Stimulated activated CD8-positive, alpha-beta memory T cell treated with anti-CD3 and anti-CD28 coated beads, Interleukin-7, amount 100 ng/mL, for 48 hours (primary cell): ENCODE data around the gene EEF1AKMT2.
"Not testable (repeated sequence)": the region's sequence is repeated elsewhere in the genome, so short reads cannot be mapped to it uniquely, and the experiment has no call there.

Source experiments
- DNase-seq, 2 donors: peaks; one replicate each; pipeline ENCODE4 v3.0.0-alpha.2; 2020; ENCODE audit warnings: low read depth in 1 of 2; ENCODE audit errors: extremely low read depth in 1 of 2

Gene EEF1AKMT2

DNA sequence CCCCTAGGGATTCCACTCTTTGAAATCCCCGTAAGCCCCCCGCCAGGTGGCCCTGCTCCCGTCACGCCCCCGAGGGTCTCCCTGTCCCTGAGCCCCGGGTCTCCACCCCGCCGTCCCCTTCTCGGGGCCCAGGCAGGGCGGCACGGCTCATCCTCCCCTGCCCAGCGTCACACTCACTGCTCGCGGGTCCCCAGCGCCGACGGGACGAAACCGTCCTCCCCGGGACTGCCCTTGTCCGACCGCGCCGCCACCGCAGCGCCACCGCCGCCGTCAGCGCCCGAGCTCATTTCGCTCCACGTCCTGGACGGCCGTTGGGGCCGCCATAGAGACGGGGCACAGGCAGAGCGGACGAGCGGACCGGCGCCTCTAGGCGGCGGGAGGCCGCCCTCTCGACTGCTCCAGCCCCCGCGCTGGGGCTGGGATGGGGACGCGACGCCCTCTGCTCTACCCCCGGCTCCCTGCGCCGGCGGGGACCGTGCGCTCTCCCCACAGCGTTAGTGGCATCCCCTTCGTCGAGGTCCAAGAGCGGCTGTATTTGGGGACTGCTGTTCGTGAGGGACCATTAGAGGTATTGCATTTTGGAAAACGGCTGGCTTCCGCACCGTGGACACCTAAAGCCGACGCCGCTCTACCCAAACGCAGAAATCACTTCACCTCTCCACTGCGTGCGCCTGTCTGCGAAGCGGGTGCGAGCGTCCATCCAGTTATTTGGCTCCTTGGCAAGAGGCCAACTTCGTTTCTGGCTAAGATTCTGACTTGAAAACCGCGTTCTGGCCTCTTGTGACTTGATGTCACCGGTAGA, at the start of gene EEF1AKMT2:
TSS of gene EEF1AKMT2 (minus strand) at position 341 of the 802 bp plus-strand sequence. CDS start at position 287, 54 bp downstream.
- DNase-seq = peak; percentile 68 to 76

DNA sequence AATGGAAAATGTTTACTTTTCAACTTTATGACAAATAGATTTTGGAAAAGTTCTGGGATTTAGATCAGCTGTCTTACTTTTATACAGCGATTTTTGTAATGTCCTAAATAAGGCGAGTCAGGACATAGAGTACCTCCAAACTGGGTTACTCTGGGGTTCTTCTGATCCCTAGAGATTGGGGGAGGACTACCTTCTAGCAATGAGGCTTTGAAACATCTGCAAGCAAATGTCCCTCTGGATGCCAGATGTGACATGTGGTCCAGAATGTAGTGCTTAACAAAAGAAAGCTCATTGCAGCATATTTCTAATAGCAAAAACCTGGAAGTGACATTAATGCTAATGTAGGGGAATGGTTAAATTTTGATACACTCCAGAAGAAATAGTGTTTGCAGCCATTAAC, 46.0 kb upstream of the EEF1AKMT2 start:
- DNase-seq = no peak

DNA sequence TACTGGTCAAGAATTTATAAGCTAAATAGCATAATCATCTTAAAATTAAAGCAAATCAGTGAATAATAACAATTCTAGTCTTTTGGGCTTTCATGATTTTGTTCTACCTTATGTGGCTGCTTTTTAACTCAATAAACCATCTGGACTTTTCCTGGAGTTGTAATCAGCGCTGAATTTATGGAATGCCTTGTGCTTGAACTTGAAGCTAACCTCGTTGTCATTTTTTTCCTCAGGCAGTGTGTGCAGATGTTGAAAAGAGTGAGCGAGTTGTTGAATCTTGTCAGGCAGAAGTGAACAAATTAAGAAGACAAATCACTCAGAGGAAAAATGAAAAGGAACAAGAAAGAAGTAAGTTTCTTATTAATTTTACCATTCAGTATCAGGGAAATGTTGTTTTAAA, 39.4 kb upstream of the EEF1AKMT2 start:
- no peak for DNase-seq

DNA sequence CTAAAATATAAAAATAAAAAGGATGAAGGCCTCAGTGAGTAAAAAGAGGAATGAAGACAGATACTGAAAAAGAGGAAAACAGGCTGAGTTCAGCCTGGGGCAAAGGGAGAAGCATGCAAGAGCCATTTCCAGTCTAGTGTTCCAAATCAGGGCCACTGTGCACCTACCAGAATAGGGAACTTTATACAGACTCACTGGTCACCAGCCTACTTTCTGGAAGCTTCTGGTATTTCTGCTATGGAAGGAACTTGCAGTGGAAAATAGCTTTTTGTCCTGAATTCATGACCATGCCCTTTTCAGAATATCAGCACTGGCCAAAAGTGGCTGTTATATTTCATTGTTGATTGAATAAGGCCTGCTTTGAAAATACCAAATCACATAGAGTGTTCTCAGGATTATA, 38.8 kb upstream of the EEF1AKMT2 start:
- DNase-seq = no peak

DNA sequence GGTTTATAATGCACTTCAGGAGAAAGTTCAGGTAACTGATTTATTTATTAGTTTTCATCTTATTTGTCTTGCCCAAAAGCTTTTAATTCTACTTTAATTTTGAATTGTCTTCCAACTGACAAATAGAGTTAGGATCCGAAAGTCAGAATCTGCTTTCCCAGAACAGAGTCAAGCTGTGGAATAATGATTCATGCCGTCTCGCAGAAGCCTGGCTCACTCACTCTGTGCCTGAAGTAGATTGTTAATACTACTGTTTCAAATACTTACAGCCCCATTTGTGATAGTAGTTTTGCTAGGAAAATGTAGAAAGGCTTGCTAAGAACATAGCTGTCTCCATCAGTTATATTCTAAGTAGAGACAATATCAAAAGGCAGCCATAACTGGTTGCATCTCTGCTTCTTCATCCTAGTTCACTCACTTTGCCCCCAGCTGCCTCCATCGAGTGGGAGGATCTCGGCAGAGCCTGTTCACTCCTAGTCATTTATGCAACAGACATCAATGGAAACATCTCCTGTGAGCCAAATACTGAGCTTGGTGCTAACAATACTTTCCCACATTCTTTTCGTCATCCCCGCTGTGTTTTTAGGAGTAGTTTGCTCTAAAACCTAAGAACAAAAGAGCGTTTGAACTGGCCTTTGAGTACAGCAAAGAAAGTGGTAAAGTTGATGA, 37.9 kb upstream of the EEF1AKMT2 start:
- DNase-seq = no peak

DNA sequence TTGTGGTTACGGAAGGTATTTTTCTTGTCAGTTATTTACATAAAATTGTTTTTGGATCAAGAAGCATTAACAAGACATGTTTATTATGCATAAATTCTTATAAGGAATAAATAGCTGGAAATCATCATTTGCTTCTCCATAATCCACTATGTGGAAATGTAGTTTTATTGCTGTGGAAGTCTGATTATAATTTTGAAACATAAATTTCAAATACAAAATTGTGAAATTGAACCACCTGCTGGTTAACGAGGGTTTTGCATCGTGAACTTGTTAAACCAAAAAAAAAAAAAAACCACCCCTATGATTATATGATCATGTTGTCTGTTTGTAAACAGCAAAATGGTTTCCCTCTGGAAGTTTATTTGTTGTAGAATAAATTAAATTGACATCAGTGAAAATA, 35.8 kb upstream of the EEF1AKMT2 start:
- DNase-seq = no peak

DNA sequence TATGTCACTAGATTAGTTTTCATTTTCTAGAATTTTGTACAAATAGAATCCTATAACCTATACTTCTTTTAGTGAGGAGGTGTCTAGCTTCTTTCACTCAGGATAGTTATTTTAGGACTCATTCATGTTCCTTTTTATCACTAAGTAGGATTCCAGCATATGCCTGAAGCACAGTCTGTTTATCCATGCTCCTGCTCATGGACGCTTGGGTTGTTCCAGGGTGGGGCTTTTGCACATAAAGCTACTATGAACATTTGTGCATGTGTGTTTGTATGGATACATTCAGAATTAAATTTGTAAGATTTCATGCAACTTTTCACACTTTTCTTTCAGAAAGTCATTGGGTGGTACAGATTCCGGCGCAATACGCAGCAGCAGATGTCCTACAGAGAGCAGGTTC, 34.6 kb upstream of the EEF1AKMT2 start:
- DNase-seq = no peak

DNA sequence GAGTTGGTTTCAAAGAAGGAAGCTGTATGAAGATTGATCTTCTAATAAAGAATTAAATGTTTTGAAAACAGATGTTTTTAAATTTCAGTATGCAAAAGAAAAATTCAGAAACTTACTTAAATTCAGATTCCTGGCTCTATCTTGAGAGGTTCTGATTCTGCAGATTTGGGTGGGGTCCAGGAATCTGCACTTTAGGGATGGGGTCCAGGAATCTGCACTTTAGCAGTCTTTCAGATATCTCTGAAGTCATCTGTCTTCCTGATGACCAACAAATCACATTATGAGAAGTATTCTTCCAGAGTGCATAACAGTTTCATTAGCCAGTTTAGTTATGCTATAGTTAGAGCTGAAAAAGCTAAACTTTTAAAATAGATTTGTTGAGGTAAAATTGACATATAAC, 34.0 kb upstream of the EEF1AKMT2 start:
- no peak for DNase-seq

DNA sequence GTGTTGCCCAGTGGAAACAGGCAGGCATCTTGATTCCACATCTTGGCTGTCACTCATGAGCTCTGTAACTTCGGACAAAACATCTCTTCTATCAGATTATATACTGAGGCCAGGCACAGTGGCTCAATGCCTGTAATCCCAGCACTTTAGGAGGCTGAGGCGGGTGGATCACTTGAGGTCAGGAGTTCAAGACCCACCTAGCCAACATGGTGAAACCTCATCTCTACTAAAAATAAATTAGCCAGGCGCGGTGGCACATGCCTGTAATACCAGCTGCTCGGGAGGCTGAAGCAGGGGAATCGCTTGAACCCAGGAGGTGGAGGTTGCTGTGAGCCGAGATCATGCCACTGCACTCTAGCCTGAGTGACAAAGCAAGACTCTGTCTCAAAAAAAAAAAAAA, 33.2 kb upstream of the EEF1AKMT2 start:
- DNase-seq = not testable (repeated sequence)

DNA sequence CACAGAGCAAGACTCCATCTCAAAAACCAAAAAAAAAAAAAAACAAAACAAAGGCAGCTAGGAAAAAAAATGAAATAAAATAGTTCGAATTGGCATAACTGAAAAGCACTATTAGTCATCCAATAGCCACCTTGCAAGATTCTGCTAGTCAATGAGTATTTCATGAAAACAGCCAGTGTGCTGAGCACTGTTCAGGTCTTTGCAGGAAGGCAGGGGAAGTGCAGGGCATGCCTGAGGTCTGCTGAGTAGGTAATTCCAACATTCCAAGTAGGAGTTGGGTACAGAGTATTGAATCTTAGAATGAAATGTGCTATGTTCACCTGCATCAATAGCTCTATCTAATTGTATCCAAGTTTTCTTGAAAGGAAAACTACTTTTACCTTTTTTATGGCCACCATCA, 32.8 kb upstream of the EEF1AKMT2 start:
- no peak for DNase-seq

DNA sequence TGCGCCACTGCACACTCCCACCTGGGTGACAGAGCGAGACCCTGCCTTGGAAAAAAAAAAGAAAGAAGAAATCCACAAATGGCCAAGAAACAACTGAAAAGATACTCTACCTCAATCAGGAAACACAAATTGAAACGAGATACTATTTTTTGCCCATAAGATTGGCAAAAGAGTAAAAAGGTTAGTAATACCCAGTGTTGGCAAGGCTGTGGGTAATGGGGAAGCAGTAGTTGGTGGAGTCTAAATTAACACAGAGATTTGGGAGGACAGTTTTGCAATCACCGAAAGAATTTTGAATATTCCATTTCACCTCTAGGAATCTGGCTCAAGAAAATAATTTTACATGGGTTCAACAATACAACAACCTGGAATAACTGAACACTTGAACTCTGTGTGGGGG, 29.8 kb upstream of the EEF1AKMT2 start:
- DNase-seq = no peak

DNA sequence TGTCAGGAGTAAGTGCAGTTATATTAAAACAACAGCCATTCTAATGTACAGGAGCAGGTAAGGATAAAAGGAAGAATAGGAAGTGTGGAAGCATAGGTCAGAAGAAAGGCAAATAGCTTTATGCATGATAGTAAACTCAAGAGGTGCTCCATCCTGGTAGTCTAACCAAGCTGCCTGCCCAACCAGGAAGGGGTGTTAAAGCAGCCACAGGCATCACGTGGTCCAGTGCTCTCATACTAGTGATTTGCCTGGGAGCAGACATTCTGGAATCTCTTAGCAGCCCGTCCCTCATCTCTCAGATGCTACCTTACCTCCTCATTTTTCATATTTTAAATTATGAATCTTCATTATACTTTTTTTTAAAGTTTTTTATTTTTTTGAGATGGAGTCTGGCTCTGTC, 28.4 kb upstream of the EEF1AKMT2 start:
- DNase-seq = no peak

DNA sequence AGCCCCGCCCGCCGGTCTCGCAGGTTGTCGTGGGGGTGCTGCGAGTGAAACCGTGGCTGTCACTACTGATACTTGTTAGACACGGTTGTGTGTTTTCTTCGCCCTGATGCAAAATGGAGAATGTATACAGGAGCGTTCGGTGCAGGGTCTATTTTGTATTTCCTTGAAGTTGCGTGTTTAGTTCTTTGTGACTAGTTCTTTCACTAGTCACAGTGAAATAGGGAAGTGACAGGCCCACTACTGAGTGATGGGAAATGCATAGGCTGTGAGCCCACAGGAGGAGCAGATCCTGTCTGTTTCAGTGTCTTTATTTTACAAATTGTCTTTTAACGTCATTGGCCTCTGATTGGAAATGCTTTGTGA, 10.6 kb upstream of the EEF1AKMT2 start:
- no peak for DNase-seq

DNA sequence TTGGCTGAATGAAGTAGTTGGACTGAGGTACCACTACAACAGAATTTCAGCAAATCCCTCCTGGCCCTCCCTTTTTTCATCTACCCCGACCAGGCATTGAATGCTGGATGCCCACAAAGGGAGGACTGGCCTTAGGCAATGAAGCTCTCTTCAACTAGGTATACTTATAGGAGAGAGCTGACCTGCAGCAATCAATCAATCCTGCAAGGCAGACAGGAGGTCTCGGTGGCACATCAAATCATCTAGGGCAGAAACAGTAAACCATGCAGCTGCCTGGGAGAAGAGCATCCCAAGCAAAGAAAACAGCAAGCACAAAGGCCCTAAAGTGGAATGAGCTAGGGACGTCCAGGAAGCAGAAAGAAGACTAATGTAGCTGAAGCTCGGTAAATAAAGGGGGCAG, 7.5 kb upstream of the EEF1AKMT2 start:
- DNase-seq = no peak

DNA sequence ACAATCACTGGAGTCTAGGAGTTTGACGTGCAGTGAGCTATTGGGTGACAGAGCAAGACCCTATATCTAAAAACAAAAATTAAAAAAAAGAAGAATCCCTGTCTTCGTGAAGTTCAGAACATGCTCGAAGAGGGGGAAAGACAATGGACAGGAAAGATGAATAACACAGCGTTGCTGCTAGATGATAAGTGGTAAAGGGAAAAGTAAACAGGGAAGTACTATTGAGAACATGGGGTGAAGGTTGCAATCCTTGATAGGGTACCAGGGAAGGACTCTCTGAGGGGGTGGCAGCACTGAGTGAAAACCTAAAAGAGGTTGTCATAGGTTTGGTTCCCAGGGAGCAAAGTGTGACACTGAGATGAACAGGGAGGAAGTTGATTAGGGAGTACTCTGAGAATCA, 7.1 kb upstream of the EEF1AKMT2 start:
- no peak for DNase-seq

DNA sequence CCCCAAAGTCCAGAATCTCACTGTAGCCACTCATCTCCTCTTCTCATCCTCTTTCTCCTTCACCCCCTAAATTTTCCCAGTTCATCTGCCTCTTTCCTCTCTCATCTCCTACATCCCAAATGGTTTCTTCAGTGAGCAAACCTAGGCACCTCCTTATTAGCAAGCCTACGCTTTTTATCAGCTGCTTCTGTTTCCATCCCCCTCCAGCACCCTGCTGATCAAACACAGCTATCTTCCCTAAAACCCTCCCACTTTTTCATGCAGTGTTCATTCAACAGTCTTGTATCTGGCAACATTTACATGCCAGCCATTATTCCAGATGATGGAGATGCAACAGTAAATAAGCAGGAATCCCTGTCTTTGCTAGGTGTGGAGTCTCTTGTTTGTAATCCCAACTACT, 6.7 kb upstream of the EEF1AKMT2 start:
- DNase-seq = no peak

DNA sequence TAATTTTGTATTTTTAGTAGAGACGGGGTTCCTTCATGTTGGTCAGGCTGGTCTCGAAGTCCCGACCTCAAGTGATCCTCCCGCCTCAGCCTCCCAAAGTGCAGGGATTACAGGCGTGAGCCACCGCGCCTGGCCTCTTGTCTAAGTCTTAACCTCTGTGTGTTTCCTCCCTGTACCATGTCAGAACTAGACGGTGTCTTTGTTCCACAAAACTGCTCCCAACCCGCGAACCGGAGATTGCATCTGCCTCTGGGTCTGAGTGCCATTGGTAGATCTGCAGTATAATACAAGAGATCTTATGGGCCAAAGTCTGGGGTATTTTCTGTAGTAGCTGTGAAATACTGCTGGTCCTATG, 1.3 kb upstream of the EEF1AKMT2 start:
- no peak for DNase-seq

DNA sequence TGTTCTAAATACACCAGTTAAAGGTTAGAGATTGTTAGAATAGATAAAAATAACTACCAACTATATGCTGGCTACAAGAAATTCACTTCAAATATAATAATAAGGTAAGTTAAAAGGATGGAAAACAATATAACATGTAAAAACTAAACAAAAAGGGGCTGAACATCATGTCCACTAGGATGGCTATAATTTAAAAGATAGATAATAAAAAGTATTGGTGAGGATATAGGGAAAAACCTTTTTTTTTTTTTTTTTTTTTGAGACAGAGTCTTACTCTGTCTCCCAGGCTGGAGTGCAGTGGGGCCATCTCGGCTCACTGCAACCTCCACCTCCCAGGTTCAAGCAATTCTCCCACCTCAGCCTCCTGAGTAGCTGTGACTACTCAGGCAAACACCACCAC, 8.8 kb downstream of the EEF1AKMT2 start:
- DNase-seq = not testable (repeated sequence)

DNA sequence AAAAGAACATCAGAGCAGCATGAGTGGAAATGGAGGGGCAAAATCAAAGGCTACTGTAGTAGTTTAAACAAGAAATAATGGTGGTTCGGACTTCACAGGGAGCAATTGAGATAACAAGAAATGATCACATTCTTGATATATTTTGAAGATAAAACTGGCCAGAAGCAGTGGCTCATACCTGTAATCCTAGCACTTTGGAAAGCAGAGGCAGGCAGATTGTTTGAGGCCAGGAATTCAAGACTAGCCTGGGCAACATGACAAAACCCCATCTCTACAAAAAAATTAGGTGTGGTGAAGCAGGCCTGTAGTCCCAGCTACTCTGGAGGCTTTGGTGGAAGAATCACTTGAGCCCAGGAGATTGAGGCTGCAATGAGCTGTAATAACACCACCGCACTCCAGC, 22.9 kb downstream of the EEF1AKMT2 start:
- no peak for DNase-seq

DNA sequence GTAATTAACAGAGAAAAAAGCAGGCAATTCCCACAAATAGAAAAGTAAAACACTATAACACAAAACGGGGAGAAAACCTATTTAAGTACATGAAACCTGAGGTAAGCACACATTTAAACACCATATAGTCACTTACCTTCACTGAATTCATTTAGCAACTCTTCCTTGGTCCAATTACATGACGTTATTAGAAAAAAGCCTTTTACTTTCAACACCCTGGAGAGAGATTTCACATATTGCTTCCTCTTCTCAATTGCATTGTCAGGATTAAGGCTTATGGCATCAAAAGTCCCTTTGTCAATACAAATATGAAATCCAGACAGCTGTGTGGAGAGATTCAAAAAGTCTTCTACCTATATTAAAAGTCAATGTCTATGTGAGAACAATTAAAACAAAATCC, 26.4 kb downstream of the EEF1AKMT2 start:
- no peak for DNase-seq

DNA sequence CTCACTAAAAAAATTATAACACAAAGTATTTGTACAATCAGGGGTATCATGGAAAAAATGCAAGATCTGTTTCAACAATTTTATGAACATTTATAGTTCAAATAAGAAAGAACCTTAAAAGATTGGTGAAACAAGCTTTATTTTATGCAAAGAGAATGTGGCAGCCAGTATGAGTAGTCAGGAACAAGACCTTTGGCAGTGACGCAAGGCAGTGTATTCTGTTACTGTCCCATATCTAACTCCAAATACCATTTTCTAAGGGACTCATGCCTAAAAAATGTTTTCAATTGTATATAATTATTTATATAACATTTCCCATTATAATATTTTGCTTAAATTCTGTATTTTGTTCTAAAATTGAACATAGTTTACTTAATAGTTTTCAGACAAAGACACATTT, 28.4 kb downstream of the EEF1AKMT2 start:
- no peak for DNase-seq

DNA sequence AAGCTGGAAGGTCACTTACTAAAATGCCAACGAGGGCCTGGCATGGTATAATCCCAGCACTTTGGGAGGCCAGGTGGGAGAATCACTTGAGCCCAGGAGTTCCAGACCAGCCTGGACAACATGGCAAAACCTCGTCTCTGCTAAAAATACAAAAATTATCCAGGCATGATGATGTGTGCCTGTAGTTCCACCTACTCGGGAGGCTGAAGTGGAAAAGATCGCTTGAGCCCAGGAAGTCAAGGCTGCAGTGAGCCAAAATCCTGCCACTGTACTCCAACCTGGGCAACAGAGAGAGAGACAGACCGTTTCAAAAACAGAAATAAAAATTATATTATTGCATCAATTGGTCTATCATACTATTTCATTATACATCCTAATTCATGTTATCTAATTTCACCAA, 29.4 kb downstream of the EEF1AKMT2 start:
- no peak for DNase-seq
